Panc1 (cell line): ENCODE measurements around the gene USP48. TPM values are rescaled to one million over a fixed set of nuclear protein-coding genes. Genes with fewer than 3 reads are reported as not detected.

Experiments used
- ATAC-seq: fragments of 200-7000 bp; cut with Tn5 transposase; 2 replicates; pipeline ENCODE4 v1.9.1; 2020; ENCODE audit warnings: mild to moderate bottlenecking, moderate library complexity
- BruUV-seq: library from RNA; stranded (reverse); fragments of 400-500 nt; replicated peaks from 2 replicates; lab custom pipeline; 2021; lab: Mats Ljungman, UMichigan
- CTCF ChIA-PET: fragments of 300-600 bp; sonication (Branson Sonifier 250); formaldehyde crosslinking; loops from one replicate; lab custom pipeline; 2022; ENCODE audit warnings: antibody characterized with exemption; lab: Charles Lee
- POLR2A ChIA-PET: fragments of 300-600 bp; sonication (Branson Sonifier 250); formaldehyde crosslinking; loops from one replicate; lab custom pipeline; 2022; ENCODE audit warnings: antibody characterized with exemption; lab: Charles Lee
- DNase-seq: peaks from one replicate; pipeline ENCODE4 v3.0.0-alpha.2; 2010; ENCODE audit warnings: low read depth, low spot score
- H3K27ac ChIP-seq: 2 replicates; pipeline ENCODE4 v1.5.1; 2011; ENCODE audit warnings: mild to moderate bottlenecking, low read length, inconsistent platforms
- H3K27me3 ChIP-seq: fragments of 200-500 bp; sonication (Bioruptor generic); 2 replicates; pipeline ENCODE4 v1.6.0; 2014; ENCODE audit warnings: low read length, inconsistent platforms; ENCODE audit not compliant: control insufficient read depth, insufficient read depth
- H3K36me3 ChIP-seq: fragments of 200-500 bp; sonication (Bioruptor generic); 2 replicates; pipeline ENCODE4 v1.5.1; 2014; ENCODE audit warnings: inconsistent platforms, mild to moderate bottlenecking, low read length, moderate library complexity; ENCODE audit not compliant: control insufficient read depth, insufficient read depth
- H3K4me1 ChIP-seq: 2 replicates; pipeline ENCODE4 v1.5.1; 2011; ENCODE audit warnings: inconsistent platforms, mild to moderate bottlenecking, low read length, moderate library complexity; ENCODE audit not compliant: control insufficient read depth, insufficient read depth
- H3K4me3 ChIP-seq, 2 experiments: 2 replicates each; pipeline ENCODE4 v1.5.1; 2011 to 2012; ENCODE audit warnings: low read depth in 2 of 2, low read length in 2 of 2, mild to moderate bottlenecking in 2 of 2, inconsistent platforms in 1 of 2, moderate library complexity in 1 of 2
- H3K9me3 ChIP-seq: fragments of 200-500 bp; sonication (Bioruptor generic); 2 replicates; pipeline ENCODE4 v1.5.1; 2014; ENCODE audit warnings: low read depth, mild to moderate bottlenecking, inconsistent platforms, low read length, moderate library complexity; ENCODE audit not compliant: control insufficient read depth, insufficient read depth
- CTCF ChIP-seq: fragments of 450-650 bp; IDR thresholded peaks from 2 replicates; pipeline ENCODE4 v1.5.1; 2017; ENCODE audit warnings: mild to moderate bottlenecking
- POLR2AphosphoS5 ChIP-seq: IDR thresholded peaks from 2 replicates; pipeline ENCODE4 v1.6.1; 2012; ENCODE audit warnings: mild to moderate bottlenecking, low read depth, low read length, moderate library complexity
- REST ChIP-seq, 2 experiments: IDR thresholded peaks; 2 replicates each; pipeline ENCODE4 v1.6.1; 2011 to 2012; ENCODE audit warnings: low read depth in 2 of 2, control low read depth in 1 of 2, low read length in 1 of 2, mild to moderate bottlenecking in 1 of 2, moderate library complexity in 1 of 2; ENCODE audit not compliant: insufficient read depth in 1 of 2
- SIN3A ChIP-seq: IDR thresholded peaks from 2 replicates; pipeline ENCODE4 v1.6.1; 2012; ENCODE audit warnings: low read depth, mild to moderate bottlenecking, low read length, moderate library complexity, borderline replicate concordance; ENCODE audit not compliant: insufficient read depth
- TCF7L2 ChIP-seq: IDR thresholded peaks from 2 replicates; pipeline ENCODE4 v1.6.1; 2011; ENCODE audit warnings: mild to moderate bottlenecking, low read depth, low read length, inconsistent platforms
- in situ Hi-C: cut with HindIII; loops from 2 replicates; pipeline ENCODE4 v1.10.0; 2016; ENCODE audit warnings: low sequenced_read_pairs, low pct_unique_long_range_greater_than_20kb
- intact Hi-C: fragments of 100-400 bp; cut with micrococcal nuclease; formaldehyde crosslinking; loops from one replicate; pipeline ENCODE4 v1.10.0; 2022; ENCODE audit not compliant: unreplicated experiment
- total RNA-seq: library from RNA; stranded (reverse); gene quantifications from one replicate; pipeline ENCODE4 v1.2.1, GENCODE V29; 2021; ENCODE audit not compliant: unreplicated experiment

The USP48 gene
- total RNA-seq, 1 experiment from 2014 or later, result 71.6 TPM

DNA sequence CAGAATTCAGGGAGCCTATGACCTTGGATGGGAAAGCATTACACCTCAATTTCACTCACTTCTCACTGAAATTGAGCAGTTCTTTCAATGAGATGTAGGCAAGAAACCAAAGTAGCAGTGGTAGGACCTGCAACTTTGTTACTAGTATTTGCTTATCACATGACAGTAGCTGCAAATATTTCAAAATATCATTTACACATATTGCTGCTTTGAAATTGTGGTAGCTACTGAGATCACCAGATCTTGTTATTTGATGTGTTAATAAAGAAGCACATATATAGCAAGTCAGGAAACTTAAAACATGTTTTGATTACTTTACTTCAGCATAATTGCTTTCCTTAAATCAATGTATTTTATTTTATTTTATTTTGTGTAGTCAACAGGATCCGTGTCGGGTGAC lies 42.0 kb upstream of the USP48 start:
- POLR2A ChIA-PET, result no interaction called here
- H3K9me3 ChIP-seq, result no peaks in the 10 kb centered on the region
- in situ Hi-C loops, result no loop called here
- no peaks in the 10 kb centered on the region for H3K4me1 ChIP-seq
- H3K36me3 ChIP-seq, result peaks cover 8% of the 10 kb centered on the region
- no peak overlapping the region for H3K27ac ChIP-seq
- no peak for DNase-seq
- no peak overlapping the region for H3K4me3 ChIP-seq
- BruUV-seq, result no TSS peak
- CTCF ChIA-PET, result no interaction called here
- ATAC-seq, result no peak
- intact Hi-C loops, result no loop called here
- TF ChIP-seq CTCF (no peak), REST (IDR thresholded peaks at IDR 0.05; ENCODE audit: insufficient read depth in 1 of 2, low read depth in 2 of 2, low read length in 1 of 2) (no peak), POLR2AphosphoS5 (no peak)
- H3K27me3 ChIP-seq, result no peaks in the 10 kb centered on the region

- POLR2A ChIA-PET, result no interaction called here
Observed at GRCh38 chr1:21823980-21824702, 41.2 kb upstream of the USP48 start.

More at GRCh38 chr1:21823980-21824702, 41.2 kb upstream of the USP48 start:
- Histone ChIP-seq H3K27me3 (no peaks in the 10 kb centered on the region), H3K36me3 (peaks cover 7% of the 10 kb centered on the region; the same call in 1 of the 2 replicates), H3K4me1 (no peaks in the 10 kb centered on the region), H3K9me3 (no peaks in the 10 kb centered on the region), H3K27ac (no peak overlapping the region), H3K4me3 (no peak overlapping the region)
- no TSS peak for BruUV-seq
- ATAC-seq, result no peak
- CTCF ChIA-PET, result no interaction called here
- in situ Hi-C loops, result no loop called here
- no peak for TF ChIP-seq CTCF
- no peak for TF ChIP-seq REST (IDR thresholded peaks at IDR 0.05; ENCODE audit: insufficient read depth in 1 of 2, low read depth in 2 of 2, low read length in 1 of 2)
- TF ChIP-seq POLR2AphosphoS5, result no peak
- TF ChIP-seq TCF7L2, result no peak
- no peak for TF ChIP-seq SIN3A
- intact Hi-C loops, result no loop called here
- no peak for DNase-seq
